Adrenal gland (tissue), 5 donors: ENCODE data around the gene WFDC1.

Source experiments
- CTCF ChIP-seq, 6 experiments: fragments of 450-650 bp in 4 of 6; fragments of 200-600 bp in 2 of 6; sonication (generic) in 1 of 6; IDR thresholded peaks; 1 replicate in 5 of 6; 2 replicates in 1 of 6; pipeline versions ENCODE4 v1.5.1 to v1.8.0; 2016 to 2021; ENCODE audit warnings: antibody characterized with exemption in 6 of 6, mild to moderate bottlenecking in 2 of 6, moderate library complexity in 1 of 6
- POLR2A ChIP-seq, 2 donors: fragments of 450-650 bp; IDR thresholded peaks; one replicate each; pipeline ENCODE4 v1.6.1; 2017; ENCODE audit warnings: antibody characterized with exemption in 2 of 2, mild to moderate bottlenecking in 2 of 2, moderate library complexity in 1 of 2
- donor health status: DM: no; HTN: no; CAD: no.

- TF ChIP-seq POLR2A (IDR thresholded peaks at IDR 0.05) (no peak), CTCF (IDR thresholded peaks at IDR 0.05) (no peak)
Observed at GRCh38 chr16:84284154-84284722, 10.4 kb upstream of the WFDC1 start.
